Measurements from ENCODE around the gene ASXL2. TPM values are rescaled to one million over a fixed set of nuclear protein-coding genes. Genes with fewer than 3 reads are reported as not detected.

ASXL2 gene
- total and polyA plus RNA-seq, 2 of the 13 experiments (the other 11 are each of a cell fraction or from before 2014, with no cell fraction given), result 12.1 to 19.2 TPM

- no TSS peak for BruUV-seq (replicated peaks)
Observed at GRCh38 chr2:25728559-25728958, 149.7 kb downstream of the ASXL2 start.

More at GRCh38 chr2:25728559-25728958, 149.7 kb downstream of the ASXL2 start:
- H3K9me3 ChIP-seq (ENCODE audit: low read length), result no peaks in the 10 kb centered on the region
- H3K36me3 ChIP-seq (replicated peaks in 1 of 2; ENCODE audit: control insufficient read depth in 1 of 2, insufficient read depth in 2 of 2, low read length in 2 of 2), result no peaks in the 10 kb centered on the region
- in situ Hi-C loops (cut with HindIII; ENCODE audit: extremely low pct_ligation_motif_present, low pct_unique_long_range_greater_than_20kb), result no loop called here
- H3K27me3 ChIP-seq (ENCODE audit: control insufficient read depth in 1 of 2, insufficient read depth in 2 of 2, low read length in 2 of 2), result peaks cover 0 to 6% of the 10 kb centered on the region in 2 experiments; a peak in 1 of 5 replicates
- ATAC-seq (no peak), DNase-seq (ENCODE audit: low spot score) (no peak), FAIRE-seq (no peak)
- H3K27ac ChIP-seq (ENCODE audit: extremely low read length, insufficient read depth, low read length), result no peak overlapping the region
- TF ChIP-seq ZNF605 (CRISPR knock-in tag; IDR thresholded peaks at IDR 0.05) (no peak), ZC3H4 (CRISPR knock-in tag; IDR thresholded peaks at IDR 0.05; ENCODE audit: borderline replicate concordance) (no peak), POLR2AphosphoS5 (IDR thresholded peaks at IDR 0.05; ENCODE audit: low read depth, low read length) (no peak), ZIK1 (CRISPR knock-in tag; IDR thresholded peaks at IDR 0.05; ENCODE audit: borderline replicate concordance, low read depth) (no peak), THYN1 (CRISPR knock-in tag; IDR thresholded peaks at IDR 0.05; ENCODE audit: borderline replicate concordance, low read depth) (no peak), STAT6 (CRISPR knock-in tag; IDR thresholded peaks at IDR 0.05; ENCODE audit: borderline replicate concordance) (no peak), ZNF710 (CRISPR knock-in tag; IDR thresholded peaks at IDR 0.05; ENCODE audit: borderline replicate concordance) (no peak), MXD1 (CRISPR knock-in tag; IDR thresholded peaks at IDR 0.05) (no peak), PHF20 (CRISPR knock-in tag; IDR thresholded peaks at IDR 0.05) (no peak), PAXIP1 (CRISPR knock-in tag; conservative IDR thresholded peaks at IDR 0.05) (no peak), ZNF780A (CRISPR knock-in tag; IDR thresholded peaks at IDR 0.05) (no peak), THAP7 (CRISPR knock-in tag; IDR thresholded peaks at IDR 0.05) (no peak), ZNF510 (CRISPR knock-in tag; IDR thresholded peaks at IDR 0.05; ENCODE audit: low read depth) (no peak), SIN3B (IDR thresholded peaks at IDR 0.05; ENCODE audit: low read length) (no peak)
- H3K79me2 ChIP-seq (ENCODE audit: insufficient read depth, low read length), result no peaks in the 10 kb centered on the region
- ChIA-PET POLR2A (no interaction called here), CTCF (ENCODE audit: low intra/inter-chr PET ratio, low total read pairs) (no interaction called here)
- H3K4me2 ChIP-seq (ENCODE audit: low read depth, low read length), result no peak overlapping the region
- intact Hi-C loops (cut with micrococcal nuclease; ENCODE audit: unreplicated experiment), result no loop called here
- no peaks in the 10 kb centered on the region for H3K4me1 ChIP-seq (ENCODE audit: insufficient read depth, low read length)
- H4K20me1 ChIP-seq (ENCODE audit: insufficient read depth, low read length), result no peaks in the 10 kb centered on the region
- H3K4me3 ChIP-seq (replicated peaks in 1 of 3; ENCODE audit: insufficient read depth in 1 of 3, low read depth in 2 of 3, low read length in 3 of 3), result no peak overlapping the region
- H3K9ac ChIP-seq (ENCODE audit: insufficient read depth, low read depth, low read length), result no peak overlapping the region
- 73% methylated on average over 7 of the region's 7 CpGs for WGBS (ENCODE audit: low lambda C conversion rate)
- H2AFZ ChIP-seq (ENCODE audit: low read length), result no peak overlapping the region
